Cardiac fibroblast (primary cell): ENCODE results near the gene SLC15A5.

ENCODE experiments used
- DNase-seq, 2 donors: peaks; one replicate each; pipeline versions ENCODE4 v3.0.0 to v3.0.0-alpha.2; 2010; ENCODE audit warnings: low read depth in 2 of 2
- H3K4me3 ChIP-seq, 2 donors: replicated peaks in 1 of 2; 1 replicate in 1 of 2; 2 replicates in 1 of 2; pipeline ENCODE4 v1.5.1; 2011; ENCODE audit warnings: low read depth in 2 of 2, low read length in 2 of 2, mild to moderate bottlenecking in 2 of 2, moderate library complexity in 1 of 2
- TF ChIP-seq, protein P1 (sequence below): IDR thresholded peaks from one replicate; pipeline ENCODE4 v1.5.1; 2011; ENCODE audit warnings: low read depth, mild to moderate bottlenecking, low read length, inconsistent platforms

The SLC15A5 gene

DNA sequence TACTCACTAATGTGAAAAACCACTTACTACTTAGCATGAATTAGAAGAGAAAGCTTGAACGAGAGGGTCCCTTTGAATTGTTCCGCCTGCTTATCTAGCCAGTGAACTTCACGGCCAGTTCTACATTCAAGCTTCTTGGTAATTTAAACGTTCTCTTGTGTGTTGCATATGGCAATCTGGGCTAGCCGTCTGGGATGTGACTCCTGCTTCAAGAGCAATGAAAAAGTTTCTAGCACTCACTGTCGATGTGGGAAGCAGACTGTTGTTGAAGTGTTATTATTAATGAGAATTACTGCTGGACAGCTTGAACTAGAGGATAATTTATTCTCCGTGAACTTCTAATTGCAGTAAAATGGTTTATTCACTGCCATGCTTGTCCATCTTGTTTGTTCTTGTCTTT is 93.9 kb downstream of the SLC15A5 start:
- DNase-seq = no peak
- TF ChIP-seq, protein P1, sequence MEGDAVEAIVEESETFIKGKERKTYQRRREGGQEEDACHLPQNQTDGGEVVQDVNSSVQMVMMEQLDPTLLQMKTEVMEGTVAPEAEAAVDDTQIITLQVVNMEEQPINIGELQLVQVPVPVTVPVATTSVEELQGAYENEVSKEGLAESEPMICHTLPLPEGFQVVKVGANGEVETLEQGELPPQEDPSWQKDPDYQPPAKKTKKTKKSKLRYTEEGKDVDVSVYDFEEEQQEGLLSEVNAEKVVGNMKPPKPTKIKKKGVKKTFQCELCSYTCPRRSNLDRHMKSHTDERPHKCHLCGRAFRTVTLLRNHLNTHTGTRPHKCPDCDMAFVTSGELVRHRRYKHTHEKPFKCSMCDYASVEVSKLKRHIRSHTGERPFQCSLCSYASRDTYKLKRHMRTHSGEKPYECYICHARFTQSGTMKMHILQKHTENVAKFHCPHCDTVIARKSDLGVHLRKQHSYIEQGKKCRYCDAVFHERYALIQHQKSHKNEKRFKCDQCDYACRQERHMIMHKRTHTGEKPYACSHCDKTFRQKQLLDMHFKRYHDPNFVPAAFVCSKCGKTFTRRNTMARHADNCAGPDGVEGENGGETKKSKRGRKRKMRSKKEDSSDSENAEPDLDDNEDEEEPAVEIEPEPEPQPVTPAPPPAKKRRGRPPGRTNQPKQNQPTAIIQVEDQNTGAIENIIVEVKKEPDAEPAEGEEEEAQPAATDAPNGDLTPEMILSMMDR = no peak
- H3K4me3 ChIP-seq = no peak overlapping the region

DNA sequence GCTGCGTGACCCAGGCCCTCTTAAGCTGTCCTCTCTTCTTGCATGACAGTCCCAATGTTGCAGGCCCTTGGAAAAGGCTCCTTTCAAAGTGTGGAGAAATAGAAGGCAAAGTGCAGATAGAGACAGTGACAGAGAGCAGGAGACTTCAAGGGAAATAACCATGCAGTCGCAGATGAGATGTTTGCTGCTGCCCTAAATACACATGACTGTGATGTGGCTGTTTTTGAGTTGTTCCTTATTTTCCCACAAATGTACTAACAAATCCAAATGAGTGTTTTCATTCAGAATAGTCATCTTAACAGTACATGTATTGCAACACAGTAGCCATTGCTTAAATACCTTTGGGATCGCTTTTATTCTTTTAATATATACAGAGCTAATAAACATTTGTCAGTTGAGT is 101.6 kb downstream of the SLC15A5 start:
- H3K4me3 ChIP-seq = no peak overlapping the region
- TF ChIP-seq, protein P1 = no peak
- DNase-seq = peak; percentile 20 to 33

DNA sequence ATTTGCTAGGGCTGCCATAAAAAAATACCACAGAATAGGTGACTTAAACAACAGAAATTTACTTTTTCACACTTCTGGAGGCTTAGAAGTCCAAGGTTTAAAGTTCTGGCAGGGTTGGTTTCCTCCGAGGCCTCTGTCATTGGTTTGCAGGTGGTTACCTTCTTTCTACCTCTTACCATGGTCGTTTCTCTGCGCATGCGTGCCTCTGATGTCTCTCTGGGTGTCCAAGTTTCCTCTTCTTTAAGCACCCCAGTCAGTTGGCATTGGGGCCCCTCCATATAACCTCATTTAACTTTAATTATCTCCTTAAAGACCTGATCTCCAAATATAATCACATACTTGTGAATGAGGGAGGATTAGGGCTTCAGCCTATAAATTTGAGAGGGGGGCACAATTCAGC is 103.2 kb downstream of the SLC15A5 start:
- no peak for DNase-seq
- H3K4me3 ChIP-seq = no peak overlapping the region
- TF ChIP-seq, protein P1 = no peak

DNA sequence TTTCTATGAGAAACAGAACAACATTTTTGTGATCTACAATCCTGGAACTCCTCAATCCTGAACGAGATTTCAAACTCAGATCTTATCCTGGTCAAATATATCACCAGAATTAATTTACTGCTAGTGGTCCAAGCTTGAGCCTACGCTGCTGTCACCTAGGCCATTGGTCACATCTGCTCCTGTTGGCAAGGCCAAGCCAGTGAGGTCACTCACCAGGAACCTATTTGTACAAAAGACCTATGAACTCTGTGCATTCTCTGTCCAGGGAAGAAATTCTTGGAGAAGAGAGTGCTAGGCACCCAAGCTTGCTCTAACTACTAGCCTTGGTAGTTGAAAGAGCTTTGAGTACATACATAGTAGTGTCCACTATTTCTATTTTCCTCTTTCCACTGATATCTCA is 106.1 kb downstream of the SLC15A5 start:
- TF ChIP-seq, protein P1 = no peak
- DNase-seq = no peak
- no peak overlapping the region for H3K4me3 ChIP-seq

DNA sequence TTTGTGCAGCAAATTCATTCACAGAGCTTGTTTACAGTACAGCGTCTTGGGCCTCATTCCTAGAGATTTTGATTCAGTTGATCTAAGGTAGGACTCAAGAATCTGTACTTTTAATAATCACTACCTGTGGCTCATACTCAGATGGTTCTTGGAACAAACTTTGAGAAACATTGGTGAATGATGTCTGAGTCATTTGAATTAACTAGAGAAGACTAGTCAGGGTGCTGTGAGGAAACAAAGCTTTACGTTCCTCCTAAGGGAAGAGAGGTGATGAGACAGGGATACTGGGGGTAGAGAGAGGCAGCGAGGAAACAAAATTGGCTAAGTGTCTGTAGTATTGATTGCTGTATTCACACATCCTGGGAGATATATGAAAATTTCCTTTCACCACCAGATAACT is 109.4 kb downstream of the SLC15A5 start:
- peak in 1 of 2 donors; percentile 27 for DNase-seq
- H3K4me3 ChIP-seq = no peak overlapping the region
- TF ChIP-seq, protein P1 = no peak

DNA sequence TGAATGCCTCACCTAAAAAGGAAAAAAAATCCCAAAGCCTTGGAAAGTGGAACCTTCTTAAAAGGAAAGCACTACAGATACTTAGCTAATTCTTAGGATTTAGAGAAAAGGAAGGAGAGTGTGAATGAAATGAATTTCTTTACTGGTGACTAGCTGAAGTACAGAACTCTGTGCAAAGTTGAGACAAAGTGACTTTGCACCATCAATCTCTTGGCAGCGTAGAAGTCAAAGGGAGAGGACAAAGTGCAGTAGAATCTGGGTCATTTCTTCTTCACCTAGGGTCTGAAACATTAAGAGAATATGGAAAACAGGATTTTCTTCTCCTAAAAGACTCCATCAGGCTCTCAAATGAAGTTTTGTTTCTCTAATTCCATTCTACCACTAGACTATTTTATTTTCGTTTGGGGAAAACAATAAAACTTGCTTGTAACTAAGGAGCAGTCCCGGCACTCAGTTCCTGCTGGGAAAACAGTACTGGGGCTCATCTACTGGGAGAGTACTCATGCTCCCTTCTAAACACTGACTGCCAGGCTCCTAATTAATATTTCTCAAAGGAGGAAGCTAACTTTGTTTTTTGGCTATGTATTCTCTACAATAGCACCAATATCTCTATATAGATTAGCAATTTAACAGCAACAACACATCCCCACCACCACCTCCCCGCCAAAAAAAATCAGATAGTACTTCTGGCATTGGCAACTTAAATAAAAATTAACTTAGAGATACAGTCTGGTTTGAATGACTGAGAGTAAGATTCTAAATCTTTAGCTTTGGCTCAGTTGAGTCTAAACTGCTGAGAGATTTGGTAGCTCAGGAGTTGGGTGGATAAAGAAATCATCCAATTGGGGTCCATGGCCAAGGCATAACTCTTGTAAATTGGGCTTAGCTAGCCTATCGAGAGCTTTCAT is 110.7 kb downstream of the SLC15A5 start:
- TF ChIP-seq, protein P1 = no peak
- no peak for DNase-seq
- no peak overlapping the region for H3K4me3 ChIP-seq

DNA sequence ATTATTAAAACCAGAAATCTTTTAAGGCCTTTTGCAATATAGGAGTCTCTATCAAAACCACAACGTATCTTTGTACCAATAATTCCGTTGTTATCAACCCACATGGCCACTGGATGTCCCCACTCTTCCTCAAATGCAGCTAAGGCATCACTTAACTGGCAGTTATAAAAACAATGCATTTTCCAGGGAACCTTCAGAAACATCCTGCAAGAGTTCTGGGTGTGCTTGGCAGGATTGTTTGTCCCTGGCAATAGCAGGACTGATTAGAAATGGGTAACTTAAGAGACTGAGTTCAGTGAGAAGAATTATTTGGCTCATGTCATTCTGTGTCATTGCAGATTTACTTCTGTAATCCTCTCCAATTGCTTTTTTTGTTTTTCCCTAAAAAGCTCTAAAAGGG is 112.0 kb downstream of the SLC15A5 start:
- TF ChIP-seq, protein P1 = peak; percentile 57
- H3K4me3 ChIP-seq = no peak overlapping the region
- DNase-seq = peak; percentile 76 to 83
